RCC 7860 (cell line): ENCODE results near the gene BCL2L13.

Source experiments
- DNase-seq: peaks from one replicate; pipeline ENCODE4 v3.0.0-alpha.2; 2015; ENCODE audit warnings: low spot score
- FAIRE-seq: peaks from 2 replicates; lab custom pipeline; 2012; peaks lifted over from hg19 to GRCh38; lab: Jason Lieb, UNC

The BCL2L13 gene, protein sequence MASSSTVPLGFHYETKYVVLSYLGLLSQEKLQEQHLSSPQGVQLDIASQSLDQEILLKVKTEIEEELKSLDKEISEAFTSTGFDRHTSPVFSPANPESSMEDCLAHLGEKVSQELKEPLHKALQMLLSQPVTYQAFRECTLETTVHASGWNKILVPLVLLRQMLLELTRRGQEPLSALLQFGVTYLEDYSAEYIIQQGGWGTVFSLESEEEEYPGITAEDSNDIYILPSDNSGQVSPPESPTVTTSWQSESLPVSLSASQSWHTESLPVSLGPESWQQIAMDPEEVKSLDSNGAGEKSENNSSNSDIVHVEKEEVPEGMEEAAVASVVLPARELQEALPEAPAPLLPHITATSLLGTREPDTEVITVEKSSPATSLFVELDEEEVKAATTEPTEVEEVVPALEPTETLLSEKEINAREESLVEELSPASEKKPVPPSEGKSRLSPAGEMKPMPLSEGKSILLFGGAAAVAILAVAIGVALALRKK

DNA sequence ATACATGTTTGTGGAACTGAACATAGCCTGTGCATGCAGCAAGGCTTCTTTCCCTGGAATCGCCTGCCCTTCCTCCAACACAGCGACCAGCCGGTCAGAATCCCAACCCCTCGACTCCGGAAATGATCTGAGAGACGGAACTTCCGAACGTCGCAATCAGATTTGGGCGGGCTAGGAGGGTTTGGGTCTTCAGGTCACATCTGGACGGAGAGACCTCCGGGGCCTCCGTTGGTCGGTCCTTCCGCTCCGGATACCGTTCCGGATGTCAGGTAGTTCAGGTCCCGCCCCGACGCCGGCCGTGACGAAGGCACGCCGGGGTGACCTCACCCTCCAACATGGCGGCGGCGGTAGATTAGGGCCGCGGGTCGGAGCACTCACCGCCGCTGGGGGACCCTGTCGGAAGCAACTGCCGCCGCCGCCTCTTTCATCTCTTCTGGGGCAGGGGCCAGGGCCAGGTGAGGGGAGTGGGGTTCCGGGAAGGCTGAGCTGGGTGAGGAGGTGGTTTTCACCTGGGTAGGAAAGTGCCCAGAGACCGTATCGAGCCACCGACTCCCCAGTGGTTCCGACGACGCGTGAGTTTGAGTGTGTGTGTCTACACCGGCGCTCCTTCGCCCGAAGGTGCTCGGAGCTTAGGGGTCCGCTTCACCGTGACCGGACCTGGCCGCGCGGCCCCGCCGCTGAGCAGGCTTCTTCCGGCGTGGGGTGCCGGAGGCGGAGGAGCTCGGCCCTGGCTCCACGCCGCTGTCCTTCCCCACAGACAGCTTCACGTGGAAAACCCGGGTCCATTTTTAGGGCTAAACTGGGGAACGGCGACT, at the start of gene BCL2L13:
Gene BCL2L13, plus strand, starts transcription at position 326 of the 815 bp plus-strand sequence. CDS start 16,955 bp downstream, outside the sequence.
- peak; percentile 74 for DNase-seq
- FAIRE-seq: peak; percentile 18

DNA sequence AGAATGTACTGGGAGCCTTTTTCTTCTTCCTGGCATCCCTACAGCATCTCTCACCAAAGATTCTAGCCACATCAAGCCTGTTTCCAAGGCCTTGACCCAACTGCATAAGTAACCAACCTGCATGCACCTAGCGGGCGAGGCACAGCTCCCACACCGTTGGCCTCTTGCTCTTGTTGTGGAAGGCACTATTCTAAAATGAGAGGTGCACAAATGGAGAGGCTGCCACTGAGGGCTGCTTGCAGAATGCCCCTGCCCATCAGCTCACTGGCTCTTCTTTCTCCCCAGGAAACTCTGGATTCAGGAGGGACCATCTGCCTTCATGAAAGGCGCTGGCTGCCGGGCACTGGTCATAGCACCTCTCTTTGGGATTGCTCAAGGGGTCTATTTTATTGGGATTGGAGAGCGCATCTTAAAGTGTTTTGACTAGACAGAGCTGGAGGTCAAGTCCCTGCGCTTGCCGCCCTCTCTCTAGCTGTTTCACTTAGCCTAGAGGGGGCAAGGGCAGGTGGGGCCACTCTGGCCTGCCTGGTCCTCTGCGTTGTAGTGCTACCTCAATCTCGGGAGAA, 48.7 kb upstream of the BCL2L13 start:
- no peak for DNase-seq
- FAIRE-seq: no peak

DNA sequence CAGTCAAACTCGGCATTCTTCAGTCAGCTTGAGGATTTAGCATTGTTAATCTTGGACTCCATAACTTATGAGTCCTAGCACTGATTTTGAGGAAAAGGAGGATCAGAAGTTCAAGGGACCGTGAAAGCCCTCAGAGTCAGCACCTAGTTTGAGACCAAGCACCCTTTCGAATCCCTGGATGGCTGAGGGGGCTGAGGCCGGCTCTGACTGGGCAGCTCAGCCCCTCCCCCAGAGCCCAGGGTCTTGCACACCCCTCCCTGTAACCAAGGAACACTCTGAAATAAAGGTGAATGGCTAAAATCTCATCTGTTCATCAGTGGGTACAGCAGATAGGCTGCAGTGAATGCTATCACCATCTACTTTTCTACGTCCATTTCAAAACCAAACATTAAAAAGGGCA, 48.0 kb upstream of the BCL2L13 start:
- no peak for FAIRE-seq
- DNase-seq: no peak

DNA sequence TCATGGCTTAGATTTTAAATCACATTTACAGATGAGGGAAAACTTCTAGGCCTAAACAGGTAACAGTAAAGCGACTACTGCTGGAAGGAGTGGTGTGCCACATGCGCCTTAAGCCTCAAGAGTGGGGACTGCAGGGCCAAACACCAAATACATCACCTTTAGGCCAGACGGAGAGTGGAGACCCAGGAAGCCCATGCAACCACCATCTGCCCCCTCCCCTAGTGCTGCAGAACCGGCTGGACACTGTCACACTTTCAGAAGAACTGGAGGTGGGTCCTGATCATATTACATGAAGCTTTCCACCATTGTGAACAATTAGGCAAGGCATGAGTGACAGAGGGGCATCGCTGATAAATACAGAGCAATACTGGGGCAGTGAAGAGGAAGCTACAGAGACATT, 46.4 kb upstream of the BCL2L13 start:
- FAIRE-seq (no peak), DNase-seq (no peak)

DNA sequence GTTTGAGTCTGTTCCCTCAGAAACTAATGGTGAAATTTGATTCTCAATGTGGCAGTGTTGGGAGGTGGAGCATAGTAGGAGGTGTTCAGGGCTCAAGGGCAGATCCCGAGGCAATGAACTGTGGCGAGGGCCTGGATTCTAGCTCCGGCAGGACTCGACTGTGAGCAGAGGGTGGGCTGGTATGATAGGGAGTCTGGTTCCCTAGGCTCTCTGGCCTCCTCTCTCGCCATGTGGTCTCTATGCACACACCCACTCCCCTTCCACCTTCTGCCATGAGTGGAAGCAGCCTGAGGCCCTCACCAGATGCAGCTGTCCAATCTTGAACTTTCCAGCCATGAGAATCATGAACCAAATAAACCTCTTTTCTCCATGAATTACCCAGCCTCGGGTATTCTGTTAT, 42.3 kb upstream of the BCL2L13 start:
- FAIRE-seq (no peak), DNase-seq (no peak)

DNA sequence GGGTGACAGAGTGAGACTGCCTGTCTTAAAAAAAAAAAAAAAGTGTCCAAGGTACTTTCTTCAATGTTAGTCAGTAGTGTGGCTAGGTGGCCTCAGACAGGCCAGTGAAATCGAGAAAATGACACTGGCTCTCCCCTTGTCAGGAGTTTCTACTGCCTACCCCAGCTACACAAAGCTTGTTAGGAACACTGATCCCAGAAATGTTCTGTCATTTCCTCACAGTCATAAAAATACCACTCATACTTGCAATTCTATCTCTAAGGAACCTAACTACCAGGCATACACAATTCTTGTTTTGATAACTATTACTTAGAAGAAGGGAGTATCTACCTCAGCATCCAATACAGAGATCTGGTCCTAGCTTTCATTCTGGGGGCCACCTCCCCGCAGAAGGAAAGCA, 41.3 kb upstream of the BCL2L13 start:
- no peak for DNase-seq
- FAIRE-seq: no peak

DNA sequence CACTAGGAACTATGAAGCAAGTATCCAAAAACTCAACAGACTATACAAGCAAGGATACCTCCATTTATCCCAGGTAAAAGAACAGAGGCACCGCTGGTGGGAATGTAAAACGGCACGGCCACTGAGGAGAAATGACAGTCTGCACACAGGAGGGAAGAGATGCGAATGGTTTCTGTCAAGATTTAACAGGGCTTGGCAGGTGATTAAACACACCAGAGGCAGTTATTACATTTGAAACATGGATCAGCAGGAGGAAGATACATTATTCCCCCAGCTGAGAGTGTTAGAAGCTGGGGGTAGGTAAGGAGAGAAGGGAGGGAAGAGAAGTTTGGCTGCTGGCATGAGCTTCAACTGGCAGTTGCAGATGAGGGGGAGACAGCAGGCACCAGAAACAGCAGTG, 40.2 kb upstream of the BCL2L13 start:
- DNase-seq (no peak), FAIRE-seq (no peak)

DNA sequence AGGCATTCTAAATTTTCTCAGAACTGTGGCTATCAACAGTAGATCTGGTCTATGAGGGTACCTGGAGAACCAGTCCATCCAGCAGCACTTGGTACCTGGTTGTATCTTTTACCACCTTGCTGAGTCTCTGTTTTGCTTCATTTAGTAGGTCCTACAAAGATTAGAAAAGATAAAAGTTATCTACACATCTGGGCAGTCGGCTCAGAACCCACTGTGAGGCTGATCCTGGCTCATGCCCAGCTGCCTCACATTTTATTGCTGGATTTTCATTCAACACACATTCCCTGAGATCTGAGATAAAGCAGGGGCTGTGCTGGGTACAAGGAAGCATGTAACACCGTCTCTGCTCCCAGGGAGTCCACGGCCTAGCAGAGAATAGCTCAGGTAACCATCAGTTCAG, 37.5 kb upstream of the BCL2L13 start:
- DNase-seq (no peak), FAIRE-seq (no peak)

DNA sequence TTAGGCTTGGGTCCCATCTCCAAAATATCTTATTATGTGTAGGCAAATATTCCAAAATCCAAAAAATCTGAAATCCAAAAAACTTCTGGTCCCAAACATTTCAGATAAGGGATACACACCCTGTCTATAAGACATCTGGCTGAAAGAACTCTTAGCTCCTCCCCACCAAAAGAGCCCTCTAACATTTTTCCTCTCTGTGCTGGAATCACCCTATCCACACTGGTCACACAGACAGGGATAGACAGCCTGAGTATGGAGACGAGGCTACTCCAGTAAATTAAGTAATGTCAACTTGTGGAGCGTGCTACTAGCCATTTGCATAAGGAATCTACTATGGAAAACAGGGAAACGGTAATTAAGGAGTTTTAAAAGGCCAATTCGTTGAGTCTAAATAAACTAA, 34.9 kb upstream of the BCL2L13 start:
- FAIRE-seq: no peak
- DNase-seq: no peak

DNA sequence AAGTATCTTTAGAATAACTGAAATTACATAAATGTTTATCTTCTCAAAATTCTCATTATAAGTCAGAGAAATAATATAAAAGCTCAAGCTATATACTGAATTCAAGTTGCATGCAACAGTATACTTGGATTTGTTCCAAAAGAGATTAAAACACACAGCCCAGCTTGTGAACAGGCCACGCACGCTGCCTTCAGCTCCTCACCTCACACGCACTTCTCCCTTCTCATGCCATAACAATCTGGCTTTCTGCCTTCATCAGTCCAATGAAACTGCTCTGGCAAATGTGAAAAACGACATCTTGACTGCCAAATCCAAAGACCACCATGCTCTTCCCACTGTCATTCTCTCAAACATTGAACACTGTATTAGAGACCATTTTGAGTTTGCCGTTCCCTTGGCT, 32.1 kb upstream of the BCL2L13 start:
- no peak for FAIRE-seq
- DNase-seq: no peak

DNA sequence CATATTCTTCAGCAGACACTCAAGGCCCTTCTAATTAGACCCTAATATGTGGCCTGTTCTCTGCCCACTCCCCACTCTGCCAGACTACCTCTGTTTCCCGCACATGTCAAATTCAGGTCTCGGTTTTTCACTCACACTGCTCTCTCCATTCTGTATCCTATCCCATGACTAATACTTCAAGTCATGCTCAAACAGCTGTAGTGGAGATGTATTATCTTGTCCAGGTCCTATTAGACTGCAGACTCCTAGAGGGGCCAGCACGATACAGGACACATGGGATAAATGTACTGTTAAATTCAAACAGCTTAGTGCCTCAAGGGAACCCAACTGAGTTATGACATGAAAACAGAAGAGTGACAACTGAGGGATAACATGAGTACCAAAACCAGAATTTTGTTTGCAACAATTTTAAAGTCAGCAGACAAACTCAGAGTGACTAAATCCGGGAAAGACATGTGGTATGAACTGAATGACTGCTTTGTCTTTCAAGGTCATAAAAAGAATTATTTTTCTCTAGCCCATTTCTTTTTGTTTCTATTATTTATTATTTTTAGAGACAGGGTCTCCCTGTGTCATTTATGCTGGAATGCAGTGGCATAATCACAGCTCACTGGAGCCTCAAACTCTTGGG, 30.6 kb upstream of the BCL2L13 start:
- FAIRE-seq: no peak
- DNase-seq: no peak

DNA sequence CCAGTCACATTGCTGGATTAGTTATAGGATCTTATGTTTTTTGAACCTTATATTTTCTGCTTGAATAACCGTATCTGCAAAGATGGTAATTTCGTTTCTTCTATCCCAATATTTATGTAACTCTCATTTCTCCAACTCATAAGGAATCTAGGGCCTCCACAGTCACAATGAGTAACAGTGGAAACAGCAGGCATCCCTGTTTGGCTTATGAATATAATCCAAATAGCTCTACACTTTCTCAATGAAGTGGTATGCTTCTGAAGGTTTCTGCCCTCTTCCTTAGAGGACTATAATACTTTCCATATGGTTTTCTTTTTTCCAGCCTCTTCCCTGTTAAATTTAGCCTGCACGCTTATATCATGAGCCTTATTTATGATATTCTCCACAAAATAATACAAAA, 26.5 kb upstream of the BCL2L13 start:
- FAIRE-seq: no peak
- DNase-seq: no peak

DNA sequence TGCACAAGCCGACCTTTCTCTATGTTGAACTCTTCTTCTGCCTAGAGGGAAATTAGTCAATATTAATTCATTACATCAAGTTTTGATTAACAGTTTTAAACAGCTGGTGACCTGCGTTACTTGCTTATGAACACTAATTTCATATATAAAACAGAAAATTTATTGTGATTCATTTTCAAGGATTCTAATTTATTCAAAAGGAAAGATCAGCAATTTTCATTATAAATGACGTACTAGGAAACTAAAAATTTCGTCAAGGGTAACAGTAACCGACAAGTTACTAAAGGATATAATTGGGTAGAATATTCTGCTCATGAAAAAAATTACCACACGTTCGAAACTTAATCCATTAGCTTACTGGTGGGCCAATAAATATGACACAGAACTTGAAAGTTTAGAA, 25.3 kb upstream of the BCL2L13 start:
- no peak for DNase-seq
- FAIRE-seq: no peak

DNA sequence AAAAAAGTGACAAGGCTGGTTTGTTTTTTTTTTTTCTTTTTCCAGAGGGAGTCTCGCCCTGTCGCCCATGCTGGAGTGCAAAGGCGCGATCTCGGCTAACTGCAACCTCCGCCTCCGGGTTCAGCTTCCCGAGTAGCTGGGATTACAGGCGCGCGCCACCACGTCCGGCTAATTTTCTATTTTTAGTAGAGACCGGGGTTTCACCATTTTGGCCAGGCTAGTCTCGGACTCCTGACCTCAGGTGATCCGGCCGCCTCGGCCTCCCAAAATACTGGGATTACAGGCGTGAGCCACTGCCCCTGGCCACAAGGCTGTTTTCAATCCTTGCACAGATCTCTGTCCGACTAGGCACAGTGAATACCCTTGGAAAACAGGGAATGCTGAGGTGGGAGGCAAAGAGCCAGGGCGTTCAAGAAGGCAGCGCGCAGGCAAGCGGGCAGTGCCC, 10.6 kb upstream of the BCL2L13 start:
- no peak for FAIRE-seq
- DNase-seq: no peak

DNA sequence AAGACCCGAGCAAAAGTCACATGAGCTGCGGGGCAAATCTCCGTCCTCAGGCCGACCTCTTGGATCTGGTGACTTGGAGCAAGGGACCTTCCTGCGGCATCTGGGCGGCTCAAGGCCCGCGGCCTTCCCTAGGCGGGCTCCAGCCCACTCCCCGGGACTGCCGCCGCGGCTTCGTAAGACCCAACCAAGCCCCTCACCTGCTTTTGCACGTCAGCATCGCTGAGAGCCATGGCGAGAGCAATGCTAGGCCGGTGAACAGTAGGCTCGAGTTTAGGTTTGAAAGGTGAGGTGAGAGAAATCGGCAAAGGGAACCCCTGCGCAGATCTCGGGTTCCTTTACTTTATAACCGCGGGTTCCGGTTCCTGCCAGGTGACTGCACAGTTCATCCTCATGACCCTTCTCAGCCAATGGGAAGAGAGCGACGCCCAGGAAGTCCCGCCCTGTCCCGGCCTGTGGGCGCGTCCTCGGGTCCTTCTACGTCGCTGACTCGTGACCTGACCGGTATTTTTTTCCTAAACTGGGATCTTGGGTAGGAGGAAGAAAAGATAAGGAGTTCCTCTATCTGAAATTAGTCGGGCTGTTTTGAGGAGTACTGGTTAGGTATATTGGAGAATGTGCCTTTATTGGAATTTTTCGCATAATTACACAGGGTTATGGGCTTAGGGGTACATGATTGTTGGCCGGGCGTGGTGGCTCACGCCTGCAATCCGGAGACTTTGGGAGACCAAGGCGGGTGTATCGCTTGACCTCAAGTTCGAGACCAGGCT, 10.0 kb upstream of the BCL2L13 start, which contains the start of gene ATP6V1E1:
Gene ATP6V1E1, minus strand, starts transcription at position 344 of the 767 bp plus-strand sequence. Its CDS starts 114 bp downstream, at position 230.
- FAIRE-seq (peak; percentile 90), DNase-seq (peak; percentile 88)

DNA sequence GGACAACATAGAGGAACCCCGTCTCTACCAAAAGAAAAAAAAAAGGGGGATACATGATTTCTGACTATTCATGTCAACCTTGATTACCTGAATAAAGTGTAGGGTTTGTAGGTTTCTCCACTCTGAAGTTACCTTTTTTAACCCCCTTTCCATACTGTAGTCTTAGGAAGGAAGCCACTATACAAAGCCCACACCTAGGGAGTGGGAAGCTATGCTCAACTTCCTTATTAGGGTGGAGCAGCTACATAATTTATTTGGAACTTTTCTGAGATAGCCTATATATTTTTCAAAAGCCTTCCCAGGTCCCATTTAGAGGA, 9.4 kb upstream of the BCL2L13 start:
- DNase-seq (no peak), FAIRE-seq (no peak)

DNA sequence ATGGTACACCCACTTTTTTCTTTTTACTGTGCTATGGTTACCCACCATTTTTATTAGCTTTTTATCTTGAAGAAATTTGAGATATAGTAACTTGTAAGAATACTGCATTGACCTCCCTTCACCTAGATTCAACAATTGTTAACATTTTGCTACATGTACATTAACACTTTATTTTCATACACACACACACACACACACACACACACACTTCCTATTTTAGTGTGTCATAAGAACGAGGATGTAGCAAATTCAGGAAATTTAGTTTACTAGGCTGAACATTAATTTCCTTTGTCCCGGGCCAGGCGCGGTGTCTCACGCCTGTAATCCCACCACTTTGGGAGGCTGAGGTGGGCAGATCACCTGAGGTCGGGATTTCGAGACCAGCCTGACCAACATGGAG, 8.9 kb upstream of the BCL2L13 start:
- DNase-seq (no peak), FAIRE-seq (no peak)

DNA sequence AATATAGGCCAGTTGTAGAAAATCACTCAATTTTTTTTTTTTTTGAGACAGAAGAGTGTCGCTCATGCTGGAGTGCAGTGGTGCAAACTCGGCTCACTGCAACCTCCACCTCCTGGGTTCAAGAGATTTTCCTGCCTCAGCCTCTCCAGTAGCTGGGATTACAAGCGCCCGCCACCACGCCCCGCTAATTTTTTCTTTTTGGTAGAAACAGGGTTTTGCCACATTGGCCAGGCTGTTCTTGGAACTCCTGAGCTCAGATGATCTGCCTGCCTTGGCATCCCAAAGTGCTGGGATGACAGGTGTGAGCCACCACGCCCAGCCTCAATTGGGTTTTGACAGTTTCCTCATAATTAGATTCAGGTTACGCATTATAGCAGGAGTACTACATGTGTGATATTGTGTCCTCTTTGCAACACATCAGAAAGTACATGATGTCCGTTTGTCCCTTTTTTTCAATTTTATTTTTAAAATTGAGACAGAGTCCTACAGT, 7.4 kb upstream of the BCL2L13 start:
- no peak for DNase-seq
- FAIRE-seq: no peak

DNA sequence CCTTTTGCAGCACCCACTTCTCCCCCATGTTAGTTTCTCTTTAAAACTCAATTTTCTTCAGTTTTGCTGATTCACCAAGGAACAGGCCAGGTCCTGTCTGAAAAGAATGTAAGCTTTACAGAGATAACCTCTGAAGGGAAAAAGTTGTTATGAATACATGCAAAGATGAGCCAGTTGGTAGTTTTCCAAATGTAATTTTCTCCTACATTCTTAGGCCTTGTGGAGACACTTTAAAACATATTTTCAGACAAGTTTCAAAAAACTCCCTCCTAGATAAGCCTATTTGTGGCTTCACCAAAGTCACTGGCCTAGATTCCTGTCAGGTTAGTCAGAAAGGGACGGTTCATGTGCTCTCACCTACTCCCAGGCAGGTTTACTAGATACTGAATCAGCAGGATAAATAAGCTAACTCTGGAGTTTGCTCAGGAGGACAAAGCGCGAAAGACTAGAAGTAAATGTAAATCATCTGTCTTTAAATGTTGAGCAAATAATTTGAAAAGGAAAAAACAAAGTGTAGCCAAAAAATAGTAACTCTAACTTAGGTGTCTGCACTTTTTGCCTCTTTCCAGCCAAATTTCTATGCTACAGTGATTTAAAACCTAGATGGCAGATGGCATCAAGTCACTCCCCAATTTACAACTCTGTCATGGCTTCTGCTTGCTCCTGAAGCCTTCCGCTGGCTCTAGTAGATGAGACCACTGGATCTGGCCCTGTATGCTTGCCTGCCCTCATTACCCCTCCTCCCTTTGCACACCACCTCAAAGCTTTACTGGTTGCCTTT, 5.2 kb upstream of the BCL2L13 start:
- FAIRE-seq (peak; percentile 96), DNase-seq (peak; percentile 96)

DNA sequence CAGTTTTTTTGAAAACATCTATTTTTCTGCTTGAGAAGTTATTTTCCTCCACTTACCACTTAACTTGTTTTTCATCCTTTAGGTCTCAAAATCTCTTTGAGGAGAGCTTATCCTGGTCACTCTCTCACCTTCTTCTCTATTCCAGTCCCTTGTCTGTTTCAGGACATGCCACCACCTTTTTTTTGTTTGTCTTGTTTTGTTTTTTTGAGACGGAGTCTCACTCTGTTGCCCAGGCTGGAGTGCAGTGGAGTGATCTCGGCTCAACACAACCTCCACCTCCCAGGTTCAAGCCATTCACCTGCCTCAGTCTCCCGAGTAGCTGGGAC, 4.6 kb upstream of the BCL2L13 start:
- no peak for FAIRE-seq

More for the DNA sequence above, 4.6 kb upstream of the BCL2L13 start:
- no peak for DNase-seq
